Loucy (cell line): ENCODE measurements around the gene SMCHD1.

Experiments used
- H2AFZ ChIP-seq: fragments of 200-600 bp; sonication (generic); 2 replicates; pipeline ENCODE4 v1.6.0; 2016; ENCODE audit warnings: antibody characterized with exemption, mild to moderate bottlenecking, low read length, moderate library complexity
- H3F3A ChIP-seq: fragments of 200-600 bp; 2 replicates; pipeline ENCODE4 v1.6.0; 2016; ENCODE audit warnings: antibody characterized with exemption, low read depth, mild to moderate bottlenecking
- H3K27me3 ChIP-seq: fragments of 200-600 bp; sonication (generic); 2 replicates; pipeline ENCODE4 v1.6.1; 2014; ENCODE audit warnings: low read length, mild to moderate bottlenecking; ENCODE audit not compliant: insufficient read depth, poor library complexity, severe bottlenecking
- H3K36me3 ChIP-seq: fragments of 200-600 bp; sonication (generic); 2 replicates; pipeline ENCODE4 v1.6.1; 2016; ENCODE audit warnings: low read length; ENCODE audit not compliant: insufficient read depth
- H3K4me1 ChIP-seq: fragments of 200-600 bp; sonication (generic); 2 replicates; pipeline ENCODE4 v1.5.1; 2014; ENCODE audit warnings: low read length, mild to moderate bottlenecking; ENCODE audit not compliant: insufficient read depth, poor library complexity, severe bottlenecking
- H3K4me2 ChIP-seq: fragments of 200-600 bp; sonication (generic); 2 replicates; pipeline ENCODE4 v1.6.0; 2014; ENCODE audit warnings: antibody characterized with exemption, low read length, low read depth, mild to moderate bottlenecking; ENCODE audit not compliant: poor library complexity, severe bottlenecking
- H3K4me3 ChIP-seq: fragments of 200-600 bp; sonication (generic); 2 replicates; pipeline ENCODE4 v1.5.1; 2014; ENCODE audit warnings: low read length, mild to moderate bottlenecking, mixed read lengths; ENCODE audit not compliant: poor library complexity, severe bottlenecking
- H3K79me2 ChIP-seq: fragments of 200-600 bp; sonication (generic); 2 replicates; pipeline ENCODE4 v1.6.1; 2014; ENCODE audit warnings: low read length; ENCODE audit not compliant: insufficient read depth
- H3K9ac ChIP-seq: fragments of 200-600 bp; sonication (generic); 2 replicates; pipeline ENCODE4 v1.6.0; 2014; ENCODE audit warnings: mild to moderate bottlenecking, low read depth, low read length, moderate library complexity; ENCODE audit not compliant: poor library complexity, severe bottlenecking
- H3K9me2 ChIP-seq: fragments of 200-600 bp; sonication (generic); replicated peaks from 2 replicates; pipeline ENCODE4 v1.6.1; 2016; ENCODE audit warnings: low read depth, low read length, mixed read lengths
- H3K9me3 ChIP-seq: fragments of 200-600 bp; sonication (generic); 2 replicates; pipeline ENCODE4 v1.6.1; 2014; ENCODE audit warnings: mild to moderate bottlenecking, antibody characterized with exemption, low read length, low read depth; ENCODE audit not compliant: insufficient read depth
- H4K20me1 ChIP-seq: fragments of 200-600 bp; sonication (generic); 2 replicates; pipeline ENCODE4 v1.6.0; 2014; ENCODE audit warnings: antibody characterized with exemption, low read length, mild to moderate bottlenecking; ENCODE audit not compliant: insufficient read depth, poor library complexity, severe bottlenecking
- CTCF ChIP-seq: fragments of 200-600 bp; sonication (generic); conservative IDR thresholded peaks from 2 replicates; pipeline ENCODE4 v1.5.1; 2014; ENCODE audit warnings: mild to moderate bottlenecking, antibody characterized with exemption, low read length
- EZH2phosphoT487 ChIP-seq: fragments of 200-600 bp; IDR thresholded peaks from 2 replicates; pipeline ENCODE4 v1.6.1; 2018; ENCODE audit warnings: antibody characterized with exemption, mild to moderate bottlenecking, moderate library complexity, borderline replicate concordance

The SMCHD1 gene

GRCh38 chr18:2780750-2781149 is 125.2 kb downstream of the SMCHD1 start:
- peaks cover 8% of the 10 kb centered on the region for H3K4me1 ChIP-seq
- no peaks in the 10 kb centered on the region for H3K79me2 ChIP-seq
- H3K9me2 ChIP-seq: no peaks in the 10 kb centered on the region
- no peaks in the 10 kb centered on the region for H3K27me3 ChIP-seq
- H3F3A ChIP-seq: no peaks in the 10 kb centered on the region
- H4K20me1 ChIP-seq: no peaks in the 10 kb centered on the region
- H3K4me3 ChIP-seq: no peak overlapping the region
- TF ChIP-seq CTCF: no peak
- TF ChIP-seq EZH2phosphoT487: no peak
- no peaks in the 10 kb centered on the region for H3K9me3 ChIP-seq
- H2AFZ ChIP-seq: no peak overlapping the region
- no peak overlapping the region for H3K9ac ChIP-seq
- H3K4me2 ChIP-seq: no peak overlapping the region
- peaks cover 75% of the 10 kb centered on the region for H3K36me3 ChIP-seq

- no peak overlapping the region for H3K4me3 ChIP-seq
- H4K20me1 ChIP-seq: no peaks in the 10 kb centered on the region
- no peaks in the 10 kb centered on the region for H3K79me2 ChIP-seq
- TF ChIP-seq CTCF (no peak), EZH2phosphoT487 (no peak)
- no peak overlapping the region for H3K9ac ChIP-seq
- no peak overlapping the region for H2AFZ ChIP-seq
- H3K36me3 ChIP-seq: peaks cover 65% of the 10 kb centered on the region
- no peaks in the 10 kb centered on the region for H3F3A ChIP-seq
- no peaks in the 10 kb centered on the region for H3K9me2 ChIP-seq
- H3K4me1 ChIP-seq: no peaks in the 10 kb centered on the region
- no peaks in the 10 kb centered on the region for H3K27me3 ChIP-seq
- H3K4me2 ChIP-seq: no peak overlapping the region
- H3K9me3 ChIP-seq: no peaks in the 10 kb centered on the region
These were observed 131.7 kb downstream of the SMCHD1 start for GRCh38 chr18:2787225-2787624.

- no peaks in the 10 kb centered on the region for H3K27me3 ChIP-seq
- no peaks in the 10 kb centered on the region for H3K4me1 ChIP-seq
- H4K20me1 ChIP-seq: no peaks in the 10 kb centered on the region
- H3K9me2 ChIP-seq: no peaks in the 10 kb centered on the region
- no peak for TF ChIP-seq EZH2phosphoT487
- no peak for TF ChIP-seq CTCF
- peaks cover 67% of the 10 kb centered on the region for H3K36me3 ChIP-seq
- no peak overlapping the region for H3K4me3 ChIP-seq
- H3F3A ChIP-seq: no peaks in the 10 kb centered on the region
- no peaks in the 10 kb centered on the region for H3K9me3 ChIP-seq
- no peak overlapping the region for H3K4me2 ChIP-seq
- no peaks in the 10 kb centered on the region for H3K79me2 ChIP-seq
- no peak overlapping the region for H3K9ac ChIP-seq
- H2AFZ ChIP-seq: no peak overlapping the region
These were observed 136.9 kb downstream of the SMCHD1 start for GRCh38 chr18:2792395-2792794.
